Stimulated activated CD4-positive, alpha-beta T cell treated with anti-CD3 and anti-CD28 coated beads, Interleukin-4, amount 100 ng/mL, for 4 hours (primary cell): Measurements from ENCODE around the gene TBXAS1.

ENCODE experiments used
- DNase-seq, 2 experiments: peaks; one replicate each; pipeline ENCODE4 v3.0.0-alpha.2; 2020

Gene TBXAS1

GRCh38 chr7:140008755-140009610, 179.9 kb downstream of the TBXAS1 start:
- DNase-seq: no peak

DNA sequence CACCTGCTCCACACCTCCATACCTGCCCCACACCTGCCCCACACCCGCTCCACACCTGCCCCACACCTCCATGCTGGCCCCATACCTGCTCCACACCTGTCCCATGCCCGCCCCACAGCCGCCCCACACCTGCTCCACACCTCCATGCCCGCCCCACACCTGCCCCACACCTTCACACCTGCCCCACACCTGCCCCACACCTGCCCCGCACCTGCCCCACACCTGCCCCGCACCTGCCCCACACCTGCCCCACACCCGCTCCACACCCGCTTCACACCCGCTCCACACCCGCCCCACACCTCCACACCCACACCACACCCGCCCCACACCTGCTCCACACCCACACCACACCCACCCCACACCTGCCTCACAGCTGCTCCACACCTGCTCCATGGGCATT, 180.7 kb downstream of the TBXAS1 start:
- no peak for DNase-seq

DNA sequence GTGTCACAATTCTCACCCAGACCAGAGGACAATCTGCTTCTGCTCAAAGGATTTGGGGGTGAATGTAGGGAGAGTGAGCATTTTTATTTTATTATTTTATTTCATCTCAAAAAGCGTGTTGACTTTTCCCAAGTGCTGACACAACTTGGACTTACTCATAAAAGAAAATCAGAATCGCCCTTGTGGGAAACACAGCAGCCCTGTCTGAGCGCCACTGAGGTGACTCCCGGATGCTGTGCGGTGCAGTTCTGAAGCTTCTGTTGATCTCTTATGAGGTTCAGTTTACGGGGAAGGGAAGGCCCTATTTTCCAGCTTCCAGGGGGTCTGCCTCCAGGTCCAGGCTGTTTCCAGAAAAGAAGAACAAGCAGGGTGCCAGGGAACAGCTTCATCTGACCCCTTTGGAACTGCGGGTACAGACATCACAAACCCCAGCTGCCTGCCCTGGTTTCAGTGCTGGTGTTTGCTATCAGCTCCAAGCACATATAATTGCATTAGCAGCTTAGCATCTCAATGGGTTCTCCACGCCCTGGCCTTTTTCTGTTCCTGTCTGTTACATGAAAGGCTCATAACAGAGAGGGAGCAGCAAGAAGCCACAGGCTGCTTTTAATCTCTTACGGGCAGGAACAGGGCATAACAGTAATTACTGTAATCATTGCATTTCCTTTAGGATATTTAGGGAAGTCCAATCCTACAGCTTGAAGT, 181.3 kb downstream of the TBXAS1 start:
- DNase-seq: no peak

DNA sequence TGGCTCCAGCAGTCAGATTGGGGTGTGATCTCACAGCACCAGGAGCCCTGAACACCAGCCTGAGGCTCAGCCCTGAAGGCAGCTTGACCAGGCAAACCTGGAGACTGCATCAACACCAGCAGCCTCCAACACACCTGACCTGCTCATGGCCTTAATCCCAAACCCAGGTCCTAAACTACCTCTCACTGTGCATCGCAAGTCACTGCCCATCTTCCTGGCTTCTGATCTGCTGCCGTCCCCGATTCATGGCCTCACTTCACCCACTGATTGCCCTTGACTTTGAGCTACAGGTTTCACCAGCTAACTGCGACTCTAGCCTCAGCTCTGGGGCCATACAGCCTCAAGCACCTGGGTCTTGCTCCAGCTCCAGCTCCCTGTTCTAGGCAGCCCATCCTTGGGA, 184.6 kb downstream of the TBXAS1 start:
- no peak for DNase-seq

GRCh38 chr7:140014123-140014522, 185.1 kb downstream of the TBXAS1 start:
- no peak for DNase-seq

GRCh38 chr7:140015471-140015970, 186.5 kb downstream of the TBXAS1 start:
- no peak for DNase-seq

DNA sequence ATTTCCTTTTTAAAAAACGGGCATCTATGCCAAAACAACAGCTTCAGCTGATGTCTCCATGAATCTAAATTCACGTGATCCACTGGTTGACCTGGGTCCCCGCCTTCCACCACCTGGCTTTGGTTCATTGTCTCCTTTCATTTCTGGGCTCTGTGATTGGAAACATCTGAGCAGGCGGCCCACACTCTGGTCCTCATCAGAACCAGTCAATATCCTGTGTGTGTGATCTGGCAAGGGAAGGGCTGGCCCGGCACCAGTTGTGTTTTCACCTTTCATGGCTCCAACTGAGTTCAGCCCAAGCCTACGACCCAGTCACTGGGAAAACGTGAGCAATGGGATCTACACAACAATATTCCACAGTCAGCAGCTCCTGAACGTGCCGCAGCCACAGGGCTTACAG, 187.5 kb downstream of the TBXAS1 start:
- no peak for DNase-seq

GRCh38 chr7:140017034-140017433, 188.0 kb downstream of the TBXAS1 start:
- DNase-seq: no peak

DNA sequence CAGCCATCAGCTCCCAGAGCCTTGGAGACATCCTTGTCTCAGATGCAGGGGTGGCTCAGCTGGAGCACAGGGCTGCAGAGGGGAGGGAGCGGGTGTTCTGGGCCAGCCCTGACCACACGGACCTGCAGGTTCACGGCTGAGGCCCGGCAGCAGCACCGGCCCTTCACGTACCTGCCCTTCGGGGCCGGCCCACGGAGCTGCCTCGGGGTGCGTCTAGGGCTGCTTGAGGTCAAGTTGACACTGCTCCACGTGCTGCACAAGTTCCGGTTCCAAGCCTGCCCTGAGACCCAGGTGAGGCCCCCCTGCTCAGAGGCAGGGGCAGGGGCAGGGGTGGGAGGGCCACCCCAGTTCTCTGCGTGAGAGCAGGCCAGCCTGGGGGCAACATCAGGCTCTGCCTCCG, 188.5 kb downstream of the TBXAS1 start:
- no peak for DNase-seq

DNA sequence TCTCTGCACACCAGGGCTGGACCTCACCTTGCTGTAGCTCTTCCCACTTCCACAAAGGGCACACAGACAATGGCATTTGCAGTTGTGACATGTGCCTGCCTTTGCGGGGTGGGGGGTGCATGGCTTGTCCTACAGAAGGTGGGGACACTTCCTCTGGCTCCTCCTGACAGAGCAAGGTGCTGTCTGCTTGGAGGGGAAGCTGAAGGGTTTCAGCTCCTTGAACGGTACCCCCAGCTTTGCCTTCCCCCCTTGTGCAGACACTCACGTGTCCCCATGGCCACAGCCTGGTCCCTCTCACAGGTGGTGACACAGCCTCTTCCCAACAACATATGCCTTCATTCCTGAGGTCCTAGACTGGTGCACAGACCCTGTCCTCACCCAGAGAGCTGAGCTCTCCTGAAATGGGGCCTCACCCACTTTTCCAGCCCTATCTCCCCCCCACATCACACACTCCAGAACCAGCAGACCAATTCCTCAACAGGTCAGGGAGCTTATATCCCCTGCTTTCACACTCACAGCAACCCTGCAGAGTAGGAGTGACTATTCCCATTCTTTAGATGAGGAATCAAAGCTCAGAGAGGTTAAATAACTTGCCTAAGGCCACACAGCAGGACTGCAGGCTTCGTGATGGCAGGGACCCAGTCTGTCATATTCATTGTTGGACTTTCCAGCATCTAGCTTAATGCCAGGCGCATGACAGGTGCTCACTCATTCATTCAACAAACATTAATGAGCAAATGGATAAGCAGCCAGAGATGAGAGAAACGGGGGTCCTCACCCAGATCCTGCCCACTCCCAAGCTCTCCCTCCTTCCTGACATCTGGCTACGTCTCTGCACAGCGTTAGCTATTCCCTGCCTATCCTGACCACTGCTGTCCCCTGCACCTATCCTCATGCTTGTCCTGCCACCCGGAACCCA, 189.3 kb downstream of the TBXAS1 start:
- no peak for DNase-seq

DNA sequence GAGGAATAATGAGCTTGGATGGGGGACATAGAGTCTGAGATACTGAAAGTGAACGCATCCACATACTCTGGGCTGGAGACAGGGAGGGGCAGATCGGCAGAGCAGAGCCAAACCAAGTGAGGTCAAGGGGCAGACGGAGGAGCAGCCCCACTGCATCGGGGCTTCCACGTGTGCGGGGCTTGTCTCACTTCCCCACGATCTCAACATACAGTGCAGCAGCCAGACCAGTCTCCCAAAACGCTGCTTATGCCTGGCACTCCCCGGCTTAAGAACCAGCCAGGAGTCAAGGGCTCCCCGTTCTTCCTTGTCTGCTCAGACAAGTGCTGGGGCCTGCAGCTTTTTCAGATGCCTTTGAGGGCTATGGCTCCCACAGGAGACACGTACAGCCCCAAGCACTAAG, 190.1 kb downstream of the TBXAS1 start:
- DNase-seq: no peak

DNA sequence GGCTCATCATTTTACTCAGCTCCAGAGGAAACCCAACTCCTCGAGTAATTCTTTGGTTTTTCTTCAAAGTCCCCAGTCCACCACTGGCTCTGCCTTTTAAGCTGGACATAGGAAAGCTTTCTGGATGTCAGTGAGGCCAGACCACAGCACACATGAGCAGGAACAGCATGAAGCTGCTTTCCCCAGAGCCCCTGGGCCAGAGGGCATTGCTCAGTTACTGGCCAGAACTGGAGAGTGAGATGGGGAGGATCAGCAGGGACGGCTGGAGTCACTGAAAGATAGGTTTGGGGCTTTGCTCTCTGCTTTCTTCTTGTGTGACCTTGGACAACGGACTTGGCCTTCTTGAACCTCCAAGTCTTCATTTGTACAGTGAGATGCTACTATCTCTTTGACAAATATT, 190.5 kb downstream of the TBXAS1 start:
- DNase-seq: no peak

- DNase-seq: no peak
Observed at GRCh38 chr7:140021603-140022002, 192.5 kb downstream of the TBXAS1 start.

- no peak for DNase-seq
Observed at GRCh38 chr7:140022582-140023211, 193.6 kb downstream of the TBXAS1 start.

DNA sequence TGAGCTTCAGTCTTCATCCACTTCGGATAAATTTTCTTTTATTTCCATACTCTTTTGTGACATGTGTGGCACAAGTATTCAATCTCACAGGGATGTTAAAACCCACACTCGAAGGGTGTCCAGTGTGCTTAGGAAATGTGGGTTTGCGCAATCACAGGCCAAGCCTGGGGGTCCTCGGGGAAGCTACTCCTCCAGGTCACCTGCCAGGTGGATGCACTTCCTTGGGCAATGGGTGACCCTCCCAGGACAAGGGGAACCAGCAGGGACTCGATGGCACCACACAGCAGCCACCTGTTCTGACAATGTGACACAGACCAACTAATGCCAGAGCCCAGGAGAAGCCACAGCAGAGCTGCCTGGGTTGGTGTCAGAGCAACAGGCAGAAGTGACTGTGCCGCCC, 194.7 kb downstream of the TBXAS1 start:
- no peak for DNase-seq

DNA sequence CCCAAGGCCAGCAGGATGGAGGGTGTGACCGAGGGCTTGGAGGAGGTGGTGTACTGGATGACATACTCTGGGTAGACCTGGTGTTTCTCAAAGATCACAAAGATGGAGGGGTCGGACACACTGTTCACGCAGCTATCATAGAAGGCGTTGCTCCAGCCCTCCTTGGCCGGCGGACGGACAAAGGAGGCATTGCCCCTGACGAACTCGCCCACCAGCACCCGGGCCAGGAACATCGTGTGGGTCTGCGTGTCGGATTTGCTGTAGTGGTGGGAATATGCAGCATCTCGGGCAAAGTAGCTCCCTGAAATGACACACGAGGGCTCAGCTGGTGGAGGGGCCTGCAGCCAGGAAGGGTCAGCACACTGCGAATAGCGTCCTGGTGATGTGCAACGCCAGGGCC, 195.5 kb downstream of the TBXAS1 start:
- DNase-seq: no peak

DNA sequence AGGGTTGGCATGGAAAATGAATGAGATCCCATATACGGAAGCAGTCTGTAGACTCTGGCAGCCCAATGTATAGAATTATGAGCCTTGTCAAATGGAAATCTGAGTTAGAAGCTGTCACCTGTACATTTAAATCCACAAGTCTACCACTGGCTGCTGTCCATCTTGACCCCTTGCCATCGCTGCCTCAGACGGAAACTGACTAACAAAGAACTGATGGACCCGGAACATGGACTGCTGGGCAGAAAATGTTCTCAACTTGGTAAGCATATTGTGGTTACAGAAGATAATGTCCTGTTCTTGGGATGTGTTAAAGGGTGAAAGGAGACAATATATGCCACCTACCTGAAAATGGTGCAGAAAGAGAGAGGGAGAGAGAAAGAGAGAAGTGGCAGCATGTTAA, 196.2 kb downstream of the TBXAS1 start:
- DNase-seq: no peak

- no peak for DNase-seq
Observed at GRCh38 chr7:140025814-140026433, 196.9 kb downstream of the TBXAS1 start.

DNA sequence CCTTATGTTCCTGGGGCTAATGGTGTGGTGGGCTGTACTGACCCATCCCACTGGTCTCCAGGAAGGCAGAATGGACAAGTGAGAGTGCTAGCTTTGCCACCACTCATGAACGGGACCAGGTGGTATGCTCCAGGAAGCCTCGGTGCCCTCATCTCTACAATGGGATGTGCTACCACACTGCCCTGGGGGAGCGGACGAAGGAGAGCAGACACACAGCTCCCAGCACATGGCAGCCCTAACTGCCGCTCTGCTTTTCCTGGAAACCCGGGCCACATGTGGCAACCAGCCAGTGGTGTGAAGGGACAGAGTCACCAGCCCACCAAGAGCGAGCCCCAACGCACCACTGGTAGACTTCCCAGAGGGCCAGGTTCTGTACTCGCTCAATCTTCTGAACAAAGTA, 197.9 kb downstream of the TBXAS1 start:
- DNase-seq: no peak

DNA sequence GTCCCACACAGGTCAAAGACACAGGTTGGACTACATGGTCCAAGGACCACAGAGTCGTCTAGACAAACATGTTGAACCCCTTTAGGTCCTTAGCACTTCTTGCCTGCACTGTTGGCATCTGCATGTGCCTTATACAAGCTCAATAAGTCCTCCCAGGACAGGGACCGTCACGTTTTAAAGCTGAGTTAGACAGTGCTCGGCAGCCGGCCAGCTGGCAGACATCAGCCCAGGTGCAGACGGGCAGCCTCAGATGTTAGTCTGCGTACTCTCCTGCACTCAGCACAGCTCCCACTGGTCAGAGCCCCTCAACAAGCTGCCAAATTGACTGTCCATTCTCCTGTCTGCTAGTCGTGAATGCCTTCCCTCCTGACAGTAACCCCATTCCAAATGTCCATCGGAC, 198.8 kb downstream of the TBXAS1 start:
- DNase-seq: no peak

- DNase-seq: no peak
Observed at GRCh38 chr7:140028311-140028710, 199.2 kb downstream of the TBXAS1 start.

- no peak for DNase-seq
Observed at GRCh38 chr7:140029072-140029471, 200.0 kb downstream of the TBXAS1 start.
